HG03064 (cell line): ENCODE data around the gene MAN1A1.
"Not testable (repeated sequence)": the region's sequence is repeated elsewhere in the genome, so short reads cannot be mapped to it uniquely, and the experiment has no call there.

Experiments used
- ATAC-seq: cut with Tn5 transposase; IDR thresholded peaks from one replicate; pipeline ENCODE4 v1.9.1; 2021; ENCODE audit warnings: low read depth; ENCODE audit not compliant: unreplicated experiment

Gene MAN1A1

DNA sequence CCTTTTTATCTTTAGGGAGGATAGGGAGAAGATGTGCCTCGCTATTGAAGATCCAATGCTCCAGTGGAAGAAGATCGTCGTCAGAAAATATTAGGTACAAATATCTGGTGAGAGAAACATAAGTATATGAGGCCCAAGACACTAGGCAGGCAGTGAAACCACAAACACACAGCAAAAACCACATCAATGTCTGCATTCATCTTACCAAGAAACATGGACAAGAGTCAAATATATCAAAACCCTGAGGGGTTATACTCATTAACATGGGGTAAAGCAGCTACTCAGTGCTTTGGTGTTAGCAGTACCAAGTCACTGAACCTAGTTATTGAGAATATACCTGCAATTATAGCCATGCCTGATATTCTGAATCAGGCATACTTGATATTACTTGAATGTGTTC lies 169.7 kb downstream of the MAN1A1 start:
- ATAC-seq, result no peak

DNA sequence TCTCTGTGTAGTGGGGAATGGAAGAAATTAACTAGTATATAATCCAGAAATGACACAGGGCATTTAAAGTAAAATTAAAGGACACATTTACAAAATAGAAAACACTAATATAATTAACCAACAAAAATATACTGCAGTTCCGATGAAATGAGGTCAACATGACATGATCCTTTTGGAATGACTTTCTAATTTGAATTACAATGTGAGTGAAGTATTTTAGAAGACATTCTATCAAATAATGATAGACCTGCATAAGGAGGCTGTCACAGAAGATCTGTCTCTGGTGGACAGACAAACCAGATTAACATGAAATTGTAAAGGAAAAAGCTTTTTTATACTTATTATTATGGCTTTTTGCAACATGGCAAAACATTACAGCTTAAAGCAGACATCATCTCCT lies 170.5 kb downstream of the MAN1A1 start:
- ATAC-seq, result no peak

DNA sequence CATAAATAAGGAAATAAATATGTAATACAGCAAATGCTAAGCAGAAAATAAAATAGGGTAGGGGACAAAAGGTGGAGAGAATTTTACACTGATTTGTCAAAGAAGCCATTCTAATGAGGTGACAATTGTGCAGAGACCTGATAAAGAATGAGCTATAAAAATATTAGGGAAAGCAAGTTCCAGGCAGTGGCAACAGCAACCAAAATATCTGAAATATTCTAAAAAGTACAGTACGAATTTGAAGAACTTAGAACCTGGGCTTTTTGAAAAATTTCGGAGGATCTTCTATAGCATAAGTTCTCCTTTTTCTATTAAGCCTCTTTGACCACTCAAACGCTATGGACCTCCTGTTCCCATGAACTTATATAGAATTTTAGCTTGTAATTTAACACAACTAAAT lies 173.1 kb downstream of the MAN1A1 start:
- no peak for ATAC-seq

DNA sequence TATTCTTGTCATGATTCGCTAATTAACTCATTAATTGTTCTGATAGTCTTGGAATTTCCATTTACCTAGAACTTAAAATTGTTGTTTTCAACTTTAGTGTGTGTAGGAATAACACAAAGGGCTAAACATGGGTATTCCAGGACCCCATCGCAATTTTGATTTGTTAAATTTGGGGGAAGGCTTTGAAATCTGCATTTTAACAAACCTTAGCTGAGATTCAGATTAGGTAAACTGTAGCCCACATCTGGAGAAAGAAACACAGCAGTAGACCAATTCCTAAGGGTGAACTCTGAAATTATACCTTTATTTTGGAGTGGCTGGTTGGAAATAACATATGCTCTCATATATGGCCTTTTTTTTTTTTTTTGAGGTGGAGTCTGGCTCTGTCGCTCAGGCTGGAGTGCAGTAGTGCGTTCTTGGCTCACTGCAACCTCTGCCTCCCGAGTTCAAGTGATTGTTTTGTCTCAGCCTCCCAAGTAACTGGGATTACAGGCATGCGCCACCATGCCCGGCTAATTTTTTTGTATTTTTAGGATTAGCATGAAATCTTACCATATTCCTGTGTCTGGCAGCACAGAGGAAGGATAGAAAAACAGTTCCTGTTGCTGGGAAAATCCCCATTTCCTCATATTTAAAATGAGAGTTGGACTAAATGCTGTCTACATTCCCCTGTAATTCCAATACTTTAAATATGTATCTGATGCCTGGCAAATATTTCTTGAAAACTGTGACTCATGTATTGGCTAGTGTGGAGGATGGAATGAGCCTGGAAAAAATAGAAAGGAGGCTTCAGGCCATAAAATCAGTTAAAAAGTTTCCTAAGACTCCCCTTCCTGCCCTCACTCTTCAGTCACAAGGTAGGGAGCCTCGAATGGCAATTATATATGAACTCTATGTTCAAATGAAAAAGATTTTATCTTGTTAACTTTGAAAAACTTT lies 174.4 kb downstream of the MAN1A1 start:
- no peak for ATAC-seq

DNA sequence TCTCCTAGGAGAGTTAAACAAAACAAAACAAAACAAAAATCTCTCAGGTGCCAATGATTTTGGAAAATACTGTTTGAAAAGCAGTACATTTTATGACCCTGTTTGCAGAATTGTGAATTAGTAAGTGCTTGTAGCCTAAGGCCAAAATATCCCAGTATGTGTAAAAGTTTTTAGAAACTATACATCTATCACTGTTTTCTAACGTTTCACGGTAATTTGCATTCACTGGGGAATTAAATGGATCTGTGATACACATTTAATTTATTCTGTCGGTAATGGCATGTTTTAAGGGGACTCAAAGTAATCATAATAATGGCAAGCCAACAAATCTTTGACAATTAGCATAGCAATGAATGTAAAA lies 175.5 kb downstream of the MAN1A1 start:
- no peak for ATAC-seq

DNA sequence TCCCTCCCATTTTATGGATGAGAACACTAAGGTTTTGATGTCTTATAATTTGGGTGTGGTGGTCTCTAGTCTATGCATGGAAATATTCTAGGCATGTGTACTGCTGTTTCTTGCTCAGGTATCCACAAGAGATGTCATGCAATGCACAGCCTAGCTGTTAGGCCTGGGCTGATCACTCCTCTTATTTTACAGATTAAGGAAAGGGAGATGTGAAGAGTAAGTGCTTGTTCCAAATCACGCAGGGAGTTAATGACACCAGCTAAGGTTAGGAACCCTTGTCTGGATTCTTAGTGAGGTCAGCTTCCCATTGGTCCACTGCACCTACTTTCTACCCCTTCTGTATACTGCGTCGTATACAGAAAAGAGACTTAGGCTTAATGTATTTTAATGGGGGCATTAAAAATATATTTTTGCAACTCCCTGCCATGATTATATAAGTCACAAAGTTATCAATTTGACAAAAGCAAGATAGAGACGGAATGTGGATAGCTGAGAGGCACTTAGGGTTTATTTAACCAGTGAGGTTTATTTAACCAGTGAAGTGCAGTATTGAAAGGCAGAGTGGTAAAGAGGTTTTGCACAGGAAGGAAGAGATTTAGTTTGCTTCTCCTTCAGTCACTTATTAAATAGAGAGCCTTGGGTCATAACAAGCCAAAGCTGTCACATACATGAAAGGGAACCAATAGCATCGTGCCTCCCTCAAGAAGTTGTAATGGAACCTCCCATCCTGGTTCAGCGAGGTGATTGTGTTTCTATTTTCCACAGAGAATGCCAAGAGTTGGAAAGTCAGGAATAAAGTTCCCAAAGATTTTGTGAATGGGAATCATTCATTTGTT lies 176.1 kb downstream of the MAN1A1 start:
- ATAC-seq, result no peak

DNA sequence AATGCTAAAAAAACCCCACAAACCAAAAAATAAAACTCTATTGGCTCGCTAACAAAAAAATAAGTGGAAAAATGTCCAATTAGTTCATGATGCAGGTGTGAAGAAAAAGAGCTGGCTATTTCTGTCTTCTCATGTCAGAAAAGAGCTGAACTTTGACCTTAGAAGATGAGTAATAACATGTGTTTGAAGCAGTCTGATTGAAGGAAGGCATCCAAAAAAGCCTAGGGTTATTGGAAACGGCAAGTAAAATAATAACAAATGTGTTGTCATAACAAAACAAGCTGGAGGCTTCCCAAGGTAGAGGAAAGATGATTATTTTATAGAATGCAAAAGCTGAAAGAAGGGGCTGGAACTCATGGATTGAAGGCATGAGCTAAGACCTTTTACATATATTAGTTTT lies 176.7 kb downstream of the MAN1A1 start:
- ATAC-seq, result no peak

DNA sequence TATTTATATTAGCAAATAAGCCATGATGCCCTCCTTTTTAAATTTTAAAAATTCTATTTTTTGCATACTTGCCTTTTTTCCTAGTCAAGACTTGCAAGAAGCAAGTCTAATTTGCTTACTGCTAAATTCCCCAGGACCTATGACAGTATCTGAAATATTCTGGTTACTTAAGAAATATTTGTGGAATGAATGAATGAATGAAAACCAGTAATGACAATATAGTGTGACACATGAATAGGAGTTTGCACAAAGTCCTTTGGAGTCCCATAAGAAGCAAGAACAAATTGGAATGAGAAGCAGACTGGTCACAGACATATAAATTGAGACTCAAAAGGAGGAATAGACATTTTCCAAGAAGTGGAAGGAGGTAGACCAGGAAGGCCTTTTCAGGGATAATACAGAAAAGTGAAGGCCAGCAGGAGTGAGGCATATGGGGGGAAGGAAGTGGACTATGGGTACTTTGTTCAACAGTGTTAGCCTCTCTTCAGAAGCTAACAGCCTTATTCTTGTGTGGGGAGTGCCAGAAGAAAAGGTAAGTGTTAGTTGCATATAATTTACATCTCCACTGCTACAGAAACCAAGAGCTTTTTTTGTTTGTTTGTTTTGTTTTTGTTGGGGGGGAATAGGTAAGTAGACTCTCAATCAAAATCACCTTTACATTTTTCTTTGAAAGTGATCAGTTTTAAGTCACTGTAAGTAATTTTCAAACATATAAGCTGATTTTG lies 177.5 kb downstream of the MAN1A1 start:
- ATAC-seq, result no peak

DNA sequence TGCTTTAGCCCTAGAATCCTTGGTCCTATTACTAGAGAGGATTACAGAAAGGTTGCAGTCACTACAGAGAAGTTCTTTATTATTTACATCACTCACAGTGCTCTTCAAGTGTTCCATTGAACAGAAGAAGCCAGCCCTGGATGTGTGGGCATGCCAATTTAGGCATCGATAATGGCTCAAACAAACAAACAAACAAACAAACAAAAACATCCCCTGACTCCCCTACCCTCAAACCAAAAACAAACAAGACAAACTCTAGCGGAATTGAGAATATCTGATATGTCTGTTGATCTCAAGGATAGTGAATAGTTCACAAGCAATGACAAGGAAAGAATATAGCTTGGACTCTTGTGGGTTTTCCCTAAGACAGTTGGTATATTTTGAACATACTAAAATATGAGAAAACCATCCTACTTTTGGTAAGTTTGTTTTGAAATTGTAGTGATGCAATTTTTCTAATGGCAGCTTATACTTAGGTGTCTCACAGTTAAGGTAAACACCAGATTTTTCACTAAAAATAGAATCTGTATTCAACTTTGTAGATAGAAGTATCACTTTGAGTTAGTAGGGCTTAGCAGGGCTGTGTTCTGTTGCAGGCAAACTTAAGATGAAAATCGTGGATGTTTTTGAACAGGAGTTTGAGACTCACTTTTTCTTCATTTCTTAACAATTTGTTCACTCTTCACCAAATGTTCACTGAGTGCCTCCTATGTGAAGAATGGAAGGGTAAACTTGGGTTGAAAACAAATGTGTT lies 178.3 kb downstream of the MAN1A1 start:
- no peak for ATAC-seq

DNA sequence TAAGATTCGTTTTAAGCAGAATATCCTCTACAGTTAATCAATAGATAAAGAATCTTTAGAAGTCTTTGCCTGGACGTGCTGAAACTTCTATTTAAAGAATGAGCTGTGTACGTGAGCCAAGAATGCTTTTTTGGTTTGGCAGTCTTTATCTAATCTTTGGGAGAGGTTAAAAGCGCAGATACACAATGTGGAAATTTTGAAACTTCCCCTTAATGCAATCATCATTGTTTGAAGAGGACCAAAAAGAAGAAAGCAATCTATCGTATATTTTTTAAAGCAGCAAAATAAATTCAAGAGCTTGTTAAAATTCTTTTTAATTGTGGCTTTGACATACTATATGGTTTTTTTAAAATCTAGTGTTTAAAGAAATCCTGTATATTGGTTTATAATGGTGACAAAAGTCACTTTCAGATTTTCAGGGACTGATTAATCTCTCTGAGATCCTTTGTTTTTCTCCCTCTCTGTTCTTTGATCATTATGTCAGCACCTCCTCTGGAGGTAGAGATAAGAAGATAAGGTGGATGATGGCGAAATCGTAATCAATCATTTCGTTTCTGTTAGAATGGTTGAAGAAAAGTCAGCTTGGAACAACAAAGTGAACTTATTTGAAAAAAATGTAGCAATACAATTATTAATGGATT lies 179.0 kb downstream of the MAN1A1 start:
- ATAC-seq, result no peak

DNA sequence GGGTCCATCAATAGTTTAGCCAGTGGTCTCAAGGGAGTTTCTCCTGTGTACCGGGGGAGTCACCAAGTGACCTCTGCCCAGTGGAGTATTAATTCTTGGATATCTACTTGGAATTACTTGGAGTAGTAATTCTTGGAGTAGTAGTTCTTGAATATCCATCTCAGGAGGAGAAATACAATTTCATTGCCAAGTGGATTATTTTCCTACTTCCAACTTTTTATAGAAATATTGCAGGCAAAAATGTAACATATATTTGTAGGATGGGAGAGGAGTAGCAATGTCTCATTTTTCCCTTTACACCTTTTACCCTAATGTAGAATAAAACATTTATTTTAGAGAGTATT lies 179.5 kb downstream of the MAN1A1 start:
- no peak for ATAC-seq

DNA sequence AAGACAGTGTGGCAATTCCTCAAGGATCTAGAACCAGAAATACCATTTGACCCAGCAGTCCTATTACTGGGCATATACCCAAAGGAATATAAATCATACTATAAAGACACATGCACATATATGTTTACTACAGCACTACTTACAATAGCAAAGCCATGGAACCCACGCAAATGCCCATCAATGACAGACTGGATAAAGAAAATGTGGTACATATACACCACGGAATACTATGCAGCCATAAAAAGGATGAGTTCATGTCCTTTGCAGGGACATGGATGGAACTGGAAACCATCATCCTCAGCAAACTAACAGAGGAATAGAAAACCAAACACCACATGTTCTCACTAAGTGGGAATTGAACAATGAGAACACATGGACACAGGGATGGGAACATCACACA lies 180.2 kb downstream of the MAN1A1 start:
- ATAC-seq, result not testable (repeated sequence)

DNA sequence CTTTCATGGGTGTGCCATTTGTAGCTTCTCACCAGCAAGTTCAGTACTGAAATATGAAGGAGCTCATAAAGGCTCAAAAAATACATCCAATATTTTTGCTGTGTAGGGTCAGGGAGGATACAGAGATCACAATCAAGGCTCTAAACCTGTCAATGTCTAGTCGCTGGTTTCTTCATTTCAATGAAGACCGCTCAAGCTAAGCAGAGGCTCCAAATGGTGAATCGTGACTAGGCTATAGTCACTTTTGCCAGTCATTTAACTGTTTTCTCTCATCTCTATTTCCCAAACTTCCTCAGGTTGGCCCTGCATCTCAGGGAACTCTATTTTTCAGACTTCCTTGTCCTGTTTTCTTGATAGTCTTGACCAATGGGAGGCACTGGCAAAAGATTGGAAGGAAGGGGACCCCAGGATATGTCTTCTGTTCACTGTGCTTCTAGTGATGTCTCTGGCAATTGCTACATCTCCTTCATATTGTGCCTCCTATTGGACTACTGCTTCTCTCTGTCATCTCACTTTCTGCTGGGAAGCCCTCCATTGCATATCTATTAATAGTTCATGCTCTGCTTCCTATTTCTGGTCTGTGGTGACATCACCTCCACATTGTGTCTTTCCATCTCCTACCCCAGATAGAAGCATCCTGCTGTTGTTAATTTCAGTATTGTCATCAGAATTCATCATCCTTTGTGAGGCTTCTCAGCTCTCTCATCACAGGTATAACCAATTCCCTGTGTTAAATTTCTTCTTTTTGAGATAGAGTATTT lies 183.4 kb downstream of the MAN1A1 start:
- no peak for ATAC-seq

DNA sequence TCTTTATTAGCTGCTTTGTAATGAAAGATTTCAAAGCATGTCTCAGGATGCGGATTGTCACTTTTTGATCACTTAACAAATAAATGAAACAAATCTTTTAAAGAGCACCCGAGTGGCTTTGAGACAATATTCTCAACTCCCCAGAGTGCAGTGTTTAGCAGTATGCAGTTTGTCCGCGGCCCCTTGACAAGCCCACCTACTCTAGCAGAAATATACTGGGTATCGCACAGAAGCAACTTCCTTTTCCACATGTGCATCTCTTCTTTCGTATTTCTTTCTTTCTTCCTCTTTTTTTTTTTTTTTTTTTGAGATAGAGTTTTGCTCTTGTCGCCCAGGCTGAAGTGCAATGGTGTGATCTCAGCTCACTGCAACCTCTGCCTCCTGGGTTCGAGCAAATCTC lies 186.6 kb downstream of the MAN1A1 start:
- no peak for ATAC-seq

DNA sequence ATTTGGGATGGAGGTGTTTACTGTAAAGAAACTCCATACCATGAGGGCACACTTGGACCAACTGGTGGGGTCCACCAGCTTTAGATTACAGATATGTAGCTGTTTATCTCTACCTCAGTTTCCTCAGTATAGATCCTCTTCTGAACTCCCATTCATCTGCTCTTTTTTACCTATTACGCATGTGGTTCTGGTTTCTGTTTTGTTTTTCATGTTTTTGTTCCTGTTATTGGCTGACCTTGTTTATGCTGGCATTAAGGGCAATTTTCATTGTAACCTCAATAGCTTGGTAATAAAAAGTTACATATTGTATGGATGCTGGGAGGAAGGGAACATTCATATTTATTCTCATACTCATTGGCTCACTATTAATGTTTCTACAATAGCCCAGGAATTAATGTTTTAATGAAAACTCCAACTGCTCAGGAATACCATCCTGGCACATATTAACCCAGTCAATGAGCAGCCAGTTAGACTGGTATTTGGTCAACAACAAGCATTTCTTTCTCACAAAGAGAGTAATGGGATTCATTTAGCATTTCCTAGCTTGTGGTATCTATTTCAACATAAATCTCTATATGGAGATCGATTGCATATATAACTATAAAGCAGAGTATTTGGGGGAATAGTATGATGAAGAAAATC lies 187.3 kb downstream of the MAN1A1 start:
- ATAC-seq, result peak; percentile 75

DNA sequence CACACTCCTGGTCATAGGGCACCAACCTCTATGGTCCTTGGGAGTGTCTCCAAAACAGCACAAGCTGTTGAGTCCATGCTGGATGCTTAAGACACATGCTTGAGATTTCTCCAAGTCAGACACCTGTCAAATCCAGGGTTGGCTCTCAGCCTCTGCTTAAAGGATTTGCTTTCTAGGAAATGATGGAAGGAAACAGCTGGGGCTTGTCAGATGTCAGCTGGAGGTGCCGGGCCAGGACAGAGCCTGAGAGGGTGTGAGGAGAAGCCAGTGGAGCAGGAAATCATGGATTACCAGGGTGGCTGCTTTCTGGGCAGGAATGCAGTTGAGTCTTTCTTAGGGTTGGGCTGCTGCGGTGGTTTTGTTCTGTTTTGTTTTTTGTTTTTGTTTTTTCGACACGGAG lies 188.1 kb downstream of the MAN1A1 start:
- no peak for ATAC-seq

DNA sequence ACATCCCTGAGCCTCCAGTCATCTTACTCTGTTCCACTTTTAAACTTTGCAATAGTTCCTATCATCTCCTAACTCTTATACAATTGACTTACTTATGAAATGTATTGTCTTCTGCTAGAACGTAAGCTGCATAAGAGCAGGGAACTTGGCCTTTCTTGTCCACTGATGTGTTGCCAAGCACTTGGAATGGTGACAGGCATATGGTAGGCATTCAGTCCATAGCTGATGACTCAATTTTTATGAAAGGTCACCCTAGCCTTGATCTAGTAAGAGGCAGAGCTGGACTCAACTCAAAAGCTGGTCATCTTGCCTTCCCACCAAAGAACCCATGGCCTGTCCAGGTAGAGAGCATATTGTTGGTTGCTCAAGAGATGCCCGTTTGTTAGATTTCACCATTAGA lies 188.7 kb downstream of the MAN1A1 start:
- ATAC-seq, result no peak

DNA sequence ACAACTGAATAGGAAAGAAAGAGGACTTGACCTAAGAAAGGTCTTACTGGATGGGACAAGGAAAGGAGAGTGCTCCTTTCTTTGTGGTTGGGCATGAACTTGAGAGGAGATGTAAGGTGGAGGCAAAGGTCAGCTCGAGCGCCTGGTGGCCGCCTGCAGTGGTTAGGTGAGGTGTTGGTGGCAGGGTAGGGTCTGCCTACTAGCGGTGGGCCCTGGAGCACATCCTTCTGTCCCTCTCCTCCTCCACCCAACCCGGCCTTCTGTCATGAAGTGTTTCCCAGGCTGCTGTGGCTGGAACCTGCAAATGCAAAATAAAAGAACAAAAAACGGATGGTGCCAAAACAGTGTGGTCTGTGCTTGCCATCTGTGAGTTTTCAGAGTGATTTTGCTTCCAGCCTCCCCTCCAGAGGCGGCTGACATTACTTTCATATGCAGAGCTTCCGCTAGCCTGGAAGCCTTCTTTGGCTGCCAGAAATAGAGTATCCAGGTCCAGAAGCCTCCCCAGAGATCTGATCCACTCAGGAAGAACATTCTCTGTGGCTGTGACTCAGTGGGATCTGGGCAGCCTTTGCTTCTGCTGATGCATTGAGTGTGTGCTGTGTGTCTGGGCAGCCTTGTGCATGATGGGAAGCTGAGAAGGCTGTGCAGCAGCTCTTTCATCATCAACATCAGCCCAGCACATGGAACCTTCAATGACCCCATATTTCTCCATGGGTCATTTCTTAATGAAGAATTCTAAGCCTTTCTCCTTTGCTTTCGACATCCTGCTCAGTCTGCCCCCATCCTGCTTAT lies 191.3 kb downstream of the MAN1A1 start:
- no peak for ATAC-seq
